Stimulated activated naive CD8-positive, alpha-beta T cell treated with anti-CD3 and anti-CD28 coated beads, Interleukin-15, amount 100 ng/mL, for 72 hours (primary cell): ENCODE measurements around the gene MTRFR.

Experiments used
- ATAC-seq: fragments of 150-1000 bp; cut with Tn5 transposase; 2 replicates; pipeline ENCODE4 v1.10.0; 2021; ENCODE audit warnings: mild to moderate bottlenecking, moderate library complexity
- DNase-seq, 2 donors: peaks; one replicate each; pipeline ENCODE4 v3.0.0; 2021 to 2022
- H3K27ac Mint-ChIP-seq, 2 donors: one replicate each; pipeline ENCODE4 v1.8.0; 2022; ENCODE audit warnings: mild to moderate bottlenecking in 2 of 2, mixed read lengths in 2 of 2, moderate library complexity in 2 of 2
- H3K27me3 Mint-ChIP-seq: one replicate; pipeline ENCODE4 v1.8.0; 2022; ENCODE audit warnings: mixed read lengths
- H3K4me1 Mint-ChIP-seq: one replicate; pipeline ENCODE4 v1.8.0; 2022; ENCODE audit warnings: mild to moderate bottlenecking, mixed read lengths
- H3K4me3 Mint-ChIP-seq, 2 donors: one replicate each; pipeline ENCODE4 v1.8.0; 2022; ENCODE audit warnings: mild to moderate bottlenecking in 2 of 2, mixed read lengths in 2 of 2, moderate library complexity in 1 of 2
- H3K9me3 Mint-ChIP-seq, 2 donors: one replicate each; pipeline ENCODE4 v1.8.0; 2022; ENCODE audit warnings: mixed read lengths in 2 of 2

MTRFR gene

DNA sequence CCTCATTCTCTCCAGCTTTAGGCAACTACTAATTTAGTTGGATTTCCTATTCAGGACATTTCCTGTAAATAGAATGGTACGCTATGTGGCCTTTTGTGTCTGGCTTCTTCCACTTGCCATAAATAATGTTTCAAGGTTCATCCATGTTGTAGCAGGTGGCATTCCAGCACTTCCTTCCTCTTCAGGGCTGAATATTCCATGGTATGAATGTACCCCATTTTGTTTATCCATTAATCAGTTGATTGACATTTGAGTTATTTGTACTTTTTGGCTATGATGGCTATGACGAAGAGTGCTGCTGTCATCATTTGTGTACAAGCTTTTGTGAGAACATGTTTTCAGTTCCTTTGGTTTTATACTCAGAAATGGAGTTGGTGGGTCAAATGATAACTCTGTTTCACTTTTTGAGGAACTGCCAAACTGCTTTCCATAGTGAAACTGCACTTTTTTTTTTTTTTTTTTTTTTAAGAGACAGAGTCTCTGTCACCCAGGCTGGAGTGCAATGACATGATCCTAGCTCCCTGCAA is 44.9 kb downstream of the MTRFR start:
- H3K4me3 Mint-ChIP-seq: peak overlapping the region; percentile 22 to 44
- ATAC-seq: peak; percentile 96
- H3K9me3 Mint-ChIP-seq: no peaks in the 10 kb centered on the region
- H3K27ac Mint-ChIP-seq: peak overlapping the region; percentile 76 to 88
- H3K4me1 Mint-ChIP-seq: peaks cover 7% of the 10 kb centered on the region
- DNase-seq: no peak
- H3K27me3 Mint-ChIP-seq: no peaks in the 10 kb centered on the region

GRCh38 chr12:123280971-123281370 is 47.7 kb downstream of the MTRFR start:
- Mint-ChIP-seq H3K4me3 (no peak overlapping the region), H3K9me3 (no peaks in the 10 kb centered on the region), H3K4me1 (peaks cover 7% of the 10 kb centered on the region), H3K27ac (no peak overlapping the region), H3K27me3 (no peaks in the 10 kb centered on the region)
- no peak for DNase-seq
- no peak for ATAC-seq

GRCh38 chr12:123282111-123282510 is 48.9 kb downstream of the MTRFR start:
- Mint-ChIP-seq H3K27me3 (no peaks in the 10 kb centered on the region), H3K4me3 (no peak overlapping the region), H3K27ac (no peak overlapping the region), H3K4me1 (peaks cover 7% of the 10 kb centered on the region), H3K9me3 (no peaks in the 10 kb centered on the region)
- no peak for DNase-seq
- ATAC-seq: no peak

DNA sequence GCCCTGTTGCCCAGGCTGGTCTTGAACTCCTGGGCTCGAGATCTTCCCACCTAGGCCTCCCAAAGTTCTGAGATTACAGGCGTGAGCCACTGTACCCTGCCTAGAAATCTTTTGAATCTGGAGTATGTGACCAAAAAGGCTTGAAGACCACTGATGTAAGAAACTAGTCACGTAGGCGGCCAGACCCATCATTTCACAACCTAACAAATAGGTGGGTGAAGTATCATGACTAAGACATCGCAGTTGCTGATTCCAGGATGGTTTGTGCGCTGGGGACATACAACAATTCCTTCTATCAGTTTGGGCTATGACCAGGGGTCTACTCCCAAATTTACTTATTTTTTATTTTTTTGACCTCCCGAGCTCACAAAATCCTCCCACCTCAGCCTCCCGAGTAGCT is 50.2 kb downstream of the MTRFR start:
- peak overlapping the region in 1 of 2 donors; percentile 29 for H3K27ac Mint-ChIP-seq
- no peak for ATAC-seq
- H3K9me3 Mint-ChIP-seq: no peaks in the 10 kb centered on the region
- H3K4me3 Mint-ChIP-seq: no peak overlapping the region
- DNase-seq: no peak
- H3K4me1 Mint-ChIP-seq: peaks cover under 1% of the 10 kb centered on the region
- H3K27me3 Mint-ChIP-seq: no peaks in the 10 kb centered on the region

DNA sequence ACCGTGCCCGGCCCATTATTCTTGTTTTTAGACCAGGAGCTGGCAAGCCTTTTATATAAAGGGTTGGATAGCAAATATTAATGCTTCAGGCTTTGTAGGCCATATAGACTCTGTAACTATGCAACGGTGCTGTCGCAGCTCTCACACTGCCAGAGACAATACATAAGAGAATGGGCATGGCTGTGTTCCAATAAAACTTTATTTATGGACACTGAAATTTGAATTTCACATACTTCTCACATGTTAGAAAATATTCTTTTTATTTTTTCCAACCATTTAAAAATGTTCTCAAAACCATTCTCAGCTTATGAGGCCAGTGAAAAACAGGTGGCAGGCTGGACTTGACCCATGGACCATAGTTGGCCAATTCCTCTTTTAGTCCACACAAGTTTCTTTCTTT is 51.4 kb downstream of the MTRFR start:
- Mint-ChIP-seq H3K9me3 (no peaks in the 10 kb centered on the region), H3K4me1 (no peaks in the 10 kb centered on the region), H3K27me3 (no peaks in the 10 kb centered on the region), H3K27ac (no peak overlapping the region), H3K4me3 (no peak overlapping the region)
- no peak for ATAC-seq
- no peak for DNase-seq

DNA sequence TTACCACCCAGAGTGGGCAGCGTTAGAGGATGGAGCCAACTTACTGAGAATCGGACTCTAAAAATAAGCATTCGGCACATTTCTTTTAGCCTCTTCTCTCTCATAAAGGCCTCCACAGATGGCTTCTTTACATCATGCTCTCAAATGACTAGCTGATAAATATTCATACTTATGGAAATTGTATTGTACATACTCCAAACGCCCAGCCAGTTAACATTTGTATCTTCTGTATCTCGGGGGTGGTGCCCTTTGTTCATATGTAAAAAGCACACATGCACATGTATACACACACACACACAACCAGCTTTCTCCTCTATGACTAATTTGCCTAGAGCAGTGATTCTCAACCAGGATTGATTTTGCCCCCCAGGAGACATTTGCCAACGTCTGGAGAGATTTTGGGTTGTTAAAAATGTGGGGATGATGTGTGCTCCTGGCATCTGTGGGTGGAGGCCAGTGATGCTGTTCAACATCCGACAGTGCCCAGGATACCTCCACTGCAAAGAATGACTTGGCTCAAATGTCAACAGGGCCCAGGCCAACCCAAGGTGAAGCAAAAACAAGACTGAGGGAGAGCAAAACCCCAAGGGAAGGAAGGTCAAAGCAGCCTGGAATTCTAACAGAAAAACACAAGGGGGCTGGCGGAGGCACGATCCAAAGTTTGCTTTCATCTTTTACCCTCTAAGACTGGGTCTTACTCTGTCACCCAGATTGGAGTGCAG is 53.6 kb downstream of the MTRFR start:
- Mint-ChIP-seq H3K27ac (no peak overlapping the region), H3K9me3 (no peaks in the 10 kb centered on the region), H3K27me3 (no peaks in the 10 kb centered on the region), H3K4me1 (no peaks in the 10 kb centered on the region), H3K4me3 (no peak overlapping the region)
- ATAC-seq (no peak), DNase-seq (no peak)

GRCh38 chr12:123288751-123289346 is 55.6 kb downstream of the MTRFR start:
- ATAC-seq (no peak), DNase-seq (no peak)
- Mint-ChIP-seq H3K4me1 (no peaks in the 10 kb centered on the region), H3K9me3 (no peaks in the 10 kb centered on the region), H3K4me3 (no peak overlapping the region), H3K27me3 (no peaks in the 10 kb centered on the region), H3K27ac (peak overlapping the region in 1 of 2 donors; percentile 54)

GRCh38 chr12:123289911-123290310 is 56.7 kb downstream of the MTRFR start:
- Mint-ChIP-seq H3K4me1 (no peaks in the 10 kb centered on the region), H3K27ac (no peak overlapping the region), H3K9me3 (no peaks in the 10 kb centered on the region), H3K27me3 (no peaks in the 10 kb centered on the region), H3K4me3 (no peak overlapping the region)
- no peak for DNase-seq
- no peak for ATAC-seq

GRCh38 chr12:123293178-123293760 is 60.0 kb downstream of the MTRFR start:
- H3K27me3 Mint-ChIP-seq: no peaks in the 10 kb centered on the region
- no peak overlapping the region for H3K4me3 Mint-ChIP-seq
- H3K27ac Mint-ChIP-seq: no peak overlapping the region
- ATAC-seq: no peak
- H3K4me1 Mint-ChIP-seq: no peaks in the 10 kb centered on the region
- H3K9me3 Mint-ChIP-seq: no peaks in the 10 kb centered on the region
- no peak for DNase-seq

GRCh38 chr12:123305136-123305535 is 71.9 kb downstream of the MTRFR start:
- no peak for ATAC-seq
- no peaks in the 10 kb centered on the region for H3K9me3 Mint-ChIP-seq
- no peaks in the 10 kb centered on the region for H3K4me1 Mint-ChIP-seq
- no peak overlapping the region for H3K4me3 Mint-ChIP-seq
- H3K27me3 Mint-ChIP-seq: no peaks in the 10 kb centered on the region
- peak overlapping the region; percentile 2 to 9 for H3K27ac Mint-ChIP-seq
- DNase-seq: no peak

- Mint-ChIP-seq H3K9me3 (no peaks in the 10 kb centered on the region), H3K27ac (peak overlapping the region in 1 of 2 donors; percentile 42), H3K27me3 (no peaks in the 10 kb centered on the region), H3K4me1 (no peaks in the 10 kb centered on the region), H3K4me3 (no peak overlapping the region)
- no peak for DNase-seq
- ATAC-seq: no peak
Measured at GRCh38 chr12:123306200-123306599, 73.0 kb downstream of the MTRFR start.
